GM12875 (cell line): ENCODE results near the gene LRRK1.

Source experiments
- H3K4me3 ChIP-seq: one replicate; pipeline ENCODE4 v1.5.1; 2011; ENCODE audit warnings: low read depth, low read length, control low read depth
- TF ChIP-seq, protein P1 (sequence below): IDR thresholded peaks from 2 replicates; pipeline ENCODE4 v1.5.1; 2011; ENCODE audit warnings: low read depth, mild to moderate bottlenecking, control low read depth, inconsistent platforms, low read length, moderate library complexity, borderline replicate concordance; ENCODE audit not compliant: insufficient read depth

The LRRK1 gene

DNA sequence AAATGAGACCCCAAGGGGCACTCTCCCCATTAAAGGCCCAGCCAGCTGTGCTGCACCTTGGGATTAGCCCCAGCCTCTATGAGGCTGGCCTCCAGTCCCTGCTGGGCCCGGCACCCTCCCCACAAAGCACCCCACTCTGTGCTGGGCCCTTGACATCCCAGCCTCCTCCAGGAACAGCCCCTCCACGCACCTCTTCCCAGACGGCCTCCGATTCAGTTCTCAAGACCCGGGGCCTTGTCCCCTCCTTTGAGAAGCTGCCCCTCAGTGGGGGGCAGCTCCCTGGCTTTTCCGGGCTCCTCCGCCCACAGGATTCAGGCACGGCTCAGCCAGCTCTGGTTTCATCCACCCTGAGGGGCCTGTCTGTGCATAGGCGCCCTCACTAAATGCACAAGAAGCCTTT, 144.1 kb downstream of the LRRK1 start:
- H3K4me3 ChIP-seq: no peak overlapping the region
- TF ChIP-seq, protein P1, sequence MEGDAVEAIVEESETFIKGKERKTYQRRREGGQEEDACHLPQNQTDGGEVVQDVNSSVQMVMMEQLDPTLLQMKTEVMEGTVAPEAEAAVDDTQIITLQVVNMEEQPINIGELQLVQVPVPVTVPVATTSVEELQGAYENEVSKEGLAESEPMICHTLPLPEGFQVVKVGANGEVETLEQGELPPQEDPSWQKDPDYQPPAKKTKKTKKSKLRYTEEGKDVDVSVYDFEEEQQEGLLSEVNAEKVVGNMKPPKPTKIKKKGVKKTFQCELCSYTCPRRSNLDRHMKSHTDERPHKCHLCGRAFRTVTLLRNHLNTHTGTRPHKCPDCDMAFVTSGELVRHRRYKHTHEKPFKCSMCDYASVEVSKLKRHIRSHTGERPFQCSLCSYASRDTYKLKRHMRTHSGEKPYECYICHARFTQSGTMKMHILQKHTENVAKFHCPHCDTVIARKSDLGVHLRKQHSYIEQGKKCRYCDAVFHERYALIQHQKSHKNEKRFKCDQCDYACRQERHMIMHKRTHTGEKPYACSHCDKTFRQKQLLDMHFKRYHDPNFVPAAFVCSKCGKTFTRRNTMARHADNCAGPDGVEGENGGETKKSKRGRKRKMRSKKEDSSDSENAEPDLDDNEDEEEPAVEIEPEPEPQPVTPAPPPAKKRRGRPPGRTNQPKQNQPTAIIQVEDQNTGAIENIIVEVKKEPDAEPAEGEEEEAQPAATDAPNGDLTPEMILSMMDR: no peak

DNA sequence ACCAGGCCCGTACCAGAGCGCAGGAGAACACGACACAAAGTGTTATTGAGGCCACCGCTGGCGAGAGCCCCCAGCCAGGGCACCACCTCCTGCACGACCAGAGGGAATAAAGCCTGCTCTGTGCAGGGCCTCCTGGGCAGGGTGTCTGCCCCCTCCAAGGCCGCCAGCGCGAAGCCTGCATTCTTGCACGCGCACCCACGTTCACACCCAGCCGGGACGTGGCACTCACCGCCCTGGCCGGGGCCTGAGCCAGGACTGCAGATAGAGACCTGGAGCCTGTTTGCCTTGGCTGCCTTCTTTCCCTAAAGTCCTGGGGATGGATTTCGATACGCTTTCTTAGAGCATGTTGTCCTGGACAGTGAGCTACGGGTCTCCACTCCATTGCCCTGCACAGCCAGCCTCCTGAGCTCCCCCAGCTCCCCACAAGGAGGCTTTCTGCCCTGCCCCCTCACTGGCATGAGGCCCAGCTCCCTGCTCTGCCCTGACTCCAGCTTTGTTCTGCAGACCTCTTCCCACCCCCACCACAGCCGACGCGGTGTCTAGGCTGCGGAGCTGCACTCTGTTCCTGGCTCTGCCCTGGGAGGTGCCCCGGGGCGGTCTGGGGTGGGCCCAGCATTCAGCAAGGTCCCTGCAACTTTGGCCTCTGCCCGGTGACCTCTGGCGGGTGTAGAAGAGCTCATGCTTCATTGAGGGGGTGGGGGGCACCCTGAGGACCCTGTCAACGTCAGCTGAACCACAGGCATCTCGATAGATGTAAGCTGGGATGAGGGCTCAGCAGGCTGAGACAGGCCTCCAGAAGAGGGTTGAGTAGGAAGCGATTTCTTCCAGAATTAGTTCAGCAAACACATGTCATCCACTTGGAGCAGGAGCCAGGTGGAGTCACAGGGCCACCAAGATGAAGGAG, 145.0 kb downstream of the LRRK1 start:
- no peak overlapping the region for H3K4me3 ChIP-seq
- TF ChIP-seq, protein P1: no peak

DNA sequence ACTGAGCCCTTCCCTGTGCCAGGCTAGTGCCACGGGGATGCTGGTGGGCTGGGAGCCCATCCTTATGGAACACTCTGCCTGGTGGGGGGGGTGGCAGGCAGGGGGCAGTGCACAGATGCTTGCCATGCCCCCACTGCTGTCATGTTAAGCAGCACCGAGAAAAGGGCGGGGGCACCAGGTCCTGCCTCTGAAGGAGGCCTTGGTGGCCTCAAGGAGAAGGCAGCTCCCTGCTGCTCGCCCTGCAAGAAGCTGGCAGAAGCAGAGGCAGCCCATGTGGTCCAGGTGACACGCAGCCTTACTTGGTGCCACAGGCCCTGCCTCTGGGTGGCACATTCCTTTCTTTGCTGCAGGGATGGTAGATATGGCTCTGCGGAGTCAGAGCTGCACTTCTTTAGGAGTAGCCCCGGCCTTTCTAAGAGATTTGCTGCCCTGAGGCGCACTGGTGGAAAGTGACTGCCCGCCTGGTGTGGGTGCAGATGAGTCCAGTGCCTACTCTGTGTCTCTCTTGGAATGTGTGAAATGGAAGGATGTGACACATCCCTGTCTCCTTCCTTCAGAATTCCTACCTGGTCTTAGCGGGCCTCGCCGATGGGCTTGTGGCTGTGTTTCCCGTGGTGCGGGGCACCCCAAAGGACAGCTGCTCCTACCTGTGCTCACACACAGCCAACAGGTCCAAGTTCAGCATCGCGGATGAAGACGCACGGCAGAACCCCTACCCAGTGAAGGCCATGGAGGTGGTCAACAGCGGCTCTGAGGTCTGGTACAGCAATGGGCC, 145.8 kb downstream of the LRRK1 start:
- H3K4me3 ChIP-seq: no peak overlapping the region
- TF ChIP-seq, protein P1: no peak

DNA sequence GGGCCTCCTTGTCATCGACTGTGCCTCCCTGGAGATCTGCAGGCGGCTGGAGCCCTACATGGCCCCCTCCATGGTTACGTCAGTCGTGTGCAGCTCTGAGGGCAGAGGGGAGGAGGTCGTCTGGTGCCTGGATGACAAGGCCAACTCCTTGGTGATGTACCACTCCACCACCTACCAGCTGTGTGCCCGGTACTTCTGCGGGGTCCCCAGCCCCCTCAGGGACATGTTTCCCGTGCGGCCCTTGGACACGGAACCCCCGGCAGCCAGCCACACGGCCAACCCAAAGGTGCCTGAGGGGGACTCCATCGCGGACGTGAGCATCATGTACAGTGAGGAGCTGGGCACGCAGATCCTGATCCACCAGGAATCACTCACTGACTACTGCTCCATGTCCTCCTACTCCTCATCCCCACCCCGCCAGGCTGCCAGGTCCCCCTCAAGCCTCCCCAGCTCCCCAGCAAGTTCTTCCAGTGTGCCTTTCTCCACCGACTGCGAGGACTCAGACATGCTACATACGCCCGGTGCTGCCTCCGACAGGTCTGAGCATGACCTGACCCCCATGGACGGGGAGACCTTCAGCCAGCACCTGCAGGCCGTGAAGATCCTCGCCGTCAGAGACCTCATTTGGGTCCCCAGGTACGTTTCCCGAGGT, 146.5 kb downstream of the LRRK1 start:
- H3K4me3 ChIP-seq: no peak overlapping the region
- TF ChIP-seq, protein P1: no peak

DNA sequence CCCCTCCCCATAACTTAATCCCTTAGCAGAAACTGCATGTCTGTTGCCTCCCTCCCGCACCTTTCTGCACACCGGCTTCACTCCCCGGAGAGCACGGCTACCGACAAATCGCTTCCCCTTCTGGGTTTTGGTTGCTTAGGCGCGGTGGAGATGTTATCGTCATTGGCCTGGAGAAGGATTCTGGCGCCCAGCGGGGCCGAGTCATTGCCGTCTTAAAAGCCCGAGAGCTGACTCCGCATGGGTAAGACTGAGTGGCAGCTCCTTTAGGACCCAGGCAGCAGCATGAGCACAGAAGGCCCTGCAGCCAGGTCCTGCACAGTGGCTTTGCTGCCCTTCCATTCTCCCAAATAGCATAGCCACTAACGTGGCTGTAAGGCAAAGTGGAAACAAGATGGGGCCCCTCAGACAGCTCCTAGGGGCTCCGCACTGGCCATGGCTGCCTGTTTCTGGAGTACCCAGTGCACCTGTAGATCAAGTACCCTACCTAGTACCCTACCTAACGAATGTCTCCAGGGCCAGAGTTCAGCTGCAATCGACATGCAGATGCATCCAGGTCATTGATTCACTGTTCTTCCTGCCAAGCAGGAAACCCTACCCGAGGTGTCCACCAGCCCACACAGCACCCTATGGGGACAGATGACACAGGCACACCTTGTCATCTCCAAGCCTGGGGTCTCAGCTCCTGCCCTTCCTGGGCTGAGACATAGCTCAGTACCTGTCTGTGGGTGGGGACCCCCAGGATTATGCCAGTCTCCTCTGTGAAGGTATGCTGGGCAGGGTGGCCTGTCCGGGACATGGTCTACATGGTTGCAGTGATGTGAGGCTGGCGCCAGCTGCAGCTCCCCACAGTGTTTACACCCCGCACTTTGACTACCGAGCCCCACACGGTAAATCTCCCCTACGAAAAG, 147.6 kb downstream of the LRRK1 start:
- TF ChIP-seq, protein P1: no peak
- no peak overlapping the region for H3K4me3 ChIP-seq

DNA sequence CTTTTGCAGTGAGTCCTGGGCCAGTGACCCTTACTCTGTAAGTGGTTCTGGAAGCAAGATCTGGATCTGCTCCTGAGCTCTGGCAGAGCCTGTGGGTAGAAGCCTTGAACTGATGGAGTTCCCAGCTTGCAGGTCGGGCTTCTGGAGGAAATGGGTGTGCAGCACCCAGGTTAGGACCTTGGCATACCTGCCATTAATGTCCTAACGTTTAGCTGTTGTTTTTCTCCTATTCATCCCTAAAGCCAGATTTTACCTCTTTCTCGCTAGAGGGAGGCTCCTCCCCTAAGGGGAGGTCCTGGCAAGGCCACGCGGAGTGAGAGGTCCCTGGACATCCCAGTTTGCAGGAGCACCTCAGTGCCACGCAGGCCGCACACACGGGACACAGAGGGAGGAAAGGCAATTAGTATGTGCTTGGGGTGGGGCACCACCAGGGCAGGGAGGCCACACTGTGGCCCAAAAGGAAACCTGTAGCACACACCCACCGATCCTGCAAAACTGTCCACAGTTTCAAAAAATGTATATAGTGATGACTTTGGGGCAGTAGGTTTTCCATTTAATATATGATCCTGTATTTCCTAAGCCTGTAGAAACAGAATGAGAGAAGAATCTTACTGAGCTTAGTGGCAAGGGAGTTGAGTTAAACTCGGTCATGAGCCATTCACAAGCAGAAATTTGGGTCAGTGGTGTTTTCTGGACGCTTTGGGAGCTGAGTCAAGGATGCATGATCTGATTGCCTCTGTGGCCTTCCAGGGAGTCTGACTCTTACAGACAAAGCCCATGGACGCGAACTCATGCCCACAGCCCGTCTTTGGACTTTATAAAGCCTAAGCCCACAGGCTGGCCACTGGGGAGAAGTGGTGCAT, 148.7 kb downstream of the LRRK1 start:
- TF ChIP-seq, protein P1: no peak
- H3K4me3 ChIP-seq: no peak overlapping the region
